H9 (cell line): ENCODE measurements around the gene ZSCAN5A. TPM values are rescaled to one million over a fixed set of nuclear protein-coding genes. Genes with fewer than 3 reads are reported as not detected.

Experiments used
- DNase-seq: peaks from one replicate; pipeline ENCODE4 v3.0.0-alpha.2; 2017
- H2AFZ ChIP-seq: one replicate; pipeline ENCODE4 v1.6.1; 2013; ENCODE audit warnings: mild to moderate bottlenecking, low read length, control low read depth, moderate library complexity
- H2AK5ac ChIP-seq: 2 replicates; pipeline ENCODE4 v1.6.1; 2013; ENCODE audit warnings: low read length, control low read depth, mixed read lengths; ENCODE audit not compliant: insufficient read length
- H2BK120ac ChIP-seq: one replicate; pipeline ENCODE4 v1.6.1; 2013; ENCODE audit warnings: low read depth, mild to moderate bottlenecking, low read length, control low read depth, inconsistent platforms; ENCODE audit not compliant: poor library complexity, severe bottlenecking
- H2BK12ac ChIP-seq: 2 replicates; pipeline ENCODE4 v1.6.1; 2013; ENCODE audit warnings: low read length, control low read depth, mixed read lengths, low read depth; ENCODE audit not compliant: insufficient read length
- H2BK15ac ChIP-seq: 2 replicates; pipeline ENCODE4 v1.6.1; 2013; ENCODE audit warnings: low read depth, low read length, control low read depth
- H2BK20ac ChIP-seq: one replicate; pipeline ENCODE4 v1.6.1; 2013; ENCODE audit warnings: low read depth, mild to moderate bottlenecking, low read length, control low read depth, inconsistent platforms; ENCODE audit not compliant: poor library complexity, severe bottlenecking
- H2BK5ac ChIP-seq: 2 replicates; pipeline ENCODE4 v1.6.1; 2013; ENCODE audit warnings: low read length, control low read depth, mixed read lengths; ENCODE audit not compliant: insufficient read length
- H3K14ac ChIP-seq: 2 replicates; pipeline ENCODE4 v1.6.1; 2013; ENCODE audit warnings: low read length, control low read depth; ENCODE audit not compliant: insufficient read depth
- H3K18ac ChIP-seq: 2 replicates; pipeline ENCODE4 v1.6.1; 2013; ENCODE audit warnings: low read depth, mild to moderate bottlenecking, mixed read lengths, low read length, control low read depth; ENCODE audit not compliant: insufficient read length
- H3K23ac ChIP-seq: 2 replicates; pipeline ENCODE4 v1.6.1; 2013; ENCODE audit warnings: low read length, control low read depth, mixed read lengths, low read depth; ENCODE audit not compliant: insufficient read length
- H3K23me2 ChIP-seq: 2 replicates; pipeline ENCODE4 v1.6.1; 2013; ENCODE audit warnings: low read depth, mild to moderate bottlenecking, mixed read lengths, low read length, control low read depth; ENCODE audit not compliant: insufficient read length, poor library complexity, severe bottlenecking
- H3K27ac ChIP-seq: 2 replicates; pipeline ENCODE4 v1.5.1; 2013; ENCODE audit warnings: low read length, control low read depth, mixed read lengths, low read depth; ENCODE audit not compliant: insufficient read length
- H3K27me3 ChIP-seq: 2 replicates; pipeline ENCODE4 v1.6.1; 2013; ENCODE audit warnings: low read length, control low read depth, inconsistent platforms; ENCODE audit not compliant: insufficient read depth
- H3K4ac ChIP-seq: 2 replicates; pipeline ENCODE4 v1.6.1; 2013; ENCODE audit warnings: low read depth, mild to moderate bottlenecking, control low read depth, inconsistent platforms, low read length, moderate library complexity
- H3K4me1 ChIP-seq: 2 replicates; pipeline ENCODE4 v1.6.1; 2013; ENCODE audit warnings: low read length, control low read depth, inconsistent platforms; ENCODE audit not compliant: insufficient read depth
- H3K4me2 ChIP-seq: 2 replicates; pipeline ENCODE4 v1.6.1; 2013; ENCODE audit warnings: low read length, control low read depth, mixed read lengths; ENCODE audit not compliant: insufficient read length, insufficient read depth
- H3K56ac ChIP-seq: 2 replicates; pipeline ENCODE4 v1.6.1; 2013; ENCODE audit warnings: low read depth, mild to moderate bottlenecking, mixed read lengths, low read length, control low read depth; ENCODE audit not compliant: insufficient read length
- H3K79me1 ChIP-seq: 2 replicates; pipeline ENCODE4 v1.6.1; 2013; ENCODE audit warnings: low read depth, mild to moderate bottlenecking, moderate library complexity, low read length, control low read depth, inconsistent platforms; ENCODE audit not compliant: insufficient read depth, poor library complexity, severe bottlenecking
- H3K79me2 ChIP-seq: 2 replicates; pipeline ENCODE4 v1.6.1; 2013; ENCODE audit warnings: low read length, control low read depth, inconsistent platforms; ENCODE audit not compliant: insufficient read depth
- H3K9ac ChIP-seq: 2 replicates; pipeline ENCODE4 v1.6.1; 2013; ENCODE audit warnings: low read length, control low read depth, mixed read lengths; ENCODE audit not compliant: insufficient read length; ENCODE audit errors: extremely low read depth
- H3K9me3 ChIP-seq: one replicate; pipeline ENCODE4 v1.6.1; 2013; ENCODE audit warnings: low read depth, low read length, inconsistent platforms; ENCODE audit not compliant: control insufficient read depth
- H3T11ph ChIP-seq: one replicate; pipeline ENCODE4 v1.6.1; 2013; ENCODE audit warnings: mild to moderate bottlenecking, low read length, control low read depth, inconsistent platforms
- H4K20me1 ChIP-seq: one replicate; pipeline ENCODE4 v1.6.1; 2013; ENCODE audit not compliant: control insufficient read depth, insufficient read length, insufficient read depth
- H4K5ac ChIP-seq: 2 replicates; pipeline ENCODE4 v1.6.1; 2013; ENCODE audit warnings: low read depth, mild to moderate bottlenecking, mixed read lengths, low read length, control low read depth; ENCODE audit not compliant: insufficient read length
- H4K8ac ChIP-seq: replicated peaks from 2 replicates; pipeline ENCODE4 v1.6.1; 2013; ENCODE audit warnings: low read length, control low read depth, mixed read lengths, low read depth; ENCODE audit not compliant: insufficient read length
- H4K91ac ChIP-seq: 2 replicates; pipeline ENCODE4 v1.6.1; 2013; ENCODE audit warnings: low read depth, mild to moderate bottlenecking, moderate library complexity, mixed read lengths, low read length, control low read depth; ENCODE audit not compliant: insufficient read length
- H3K27ac Mint-ChIP-seq, 3 experiments: 2 replicates in 2 of 3; 3 replicates in 1 of 3; pipeline ENCODE4 v1.8.0; 2020 to 2021; ENCODE audit warnings: mixed read lengths in 3 of 3, mild to moderate bottlenecking in 1 of 3, moderate library complexity in 1 of 3
- H3K27me3 Mint-ChIP-seq: 2 replicates; pipeline ENCODE4 v1.8.0; 2021; ENCODE audit warnings: low read depth, mild to moderate bottlenecking, moderate library complexity, mixed read lengths
- H3K36me3 Mint-ChIP-seq, 3 experiments: 2 replicates in 2 of 3; 3 replicates in 1 of 3; pipeline ENCODE4 v1.8.0; 2020 to 2021; ENCODE audit warnings: low read depth in 3 of 3, mixed read lengths in 3 of 3; ENCODE audit not compliant: insufficient read depth in 1 of 3
- H3K4me1 Mint-ChIP-seq, 2 experiments: 2 replicates each; pipeline ENCODE4 v1.8.0; 2020; ENCODE audit warnings: mixed read lengths in 2 of 2
- H3K4me3 Mint-ChIP-seq, 2 experiments: 2 replicates in 1 of 2; 3 replicates in 1 of 2; pipeline ENCODE4 v1.8.0; 2020 to 2021; ENCODE audit warnings: mild to moderate bottlenecking in 2 of 2, mixed read lengths in 2 of 2, moderate library complexity in 1 of 2
- H3K9me3 Mint-ChIP-seq, 2 experiments: 2 replicates in 1 of 2; 3 replicates in 1 of 2; pipeline ENCODE4 v1.8.0; 2020; ENCODE audit warnings: mild to moderate bottlenecking in 2 of 2, mixed read lengths in 2 of 2, moderate library complexity in 1 of 2
- CTCF ChIP-seq: fragments of 200-600 bp; sonication (generic); conservative IDR thresholded peaks from 3 replicates; pipeline ENCODE4 v1.8.0; 2021; ENCODE audit warnings: antibody characterized with exemption, mild to moderate bottlenecking
- WGBS: extraction: QIAGEN DNeasy Blood & Tissue Kit; methylation state at CpG from one replicate; pipeline ENCODE4 v1.1.7; 2013; ENCODE audit warnings: missing lambda C conversion rate, low lambda C conversion rate, mixed read lengths; ENCODE audit not compliant: insufficient read length; ENCODE audit errors: extremely low coverage; 5-methylcytosine and 5-hydroxymethylcytosine counted together
- total RNA-seq: library from RNA; stranded (reverse); gene quantifications from 2 replicates; pipeline ENCODE4 v1.2.1, GENCODE V29; 2021

ZSCAN5A gene
- total RNA-seq, 1 experiment from 2014 or later = 12.5 TPM

GRCh38 chr19:56174086-56174485, 140.6 kb downstream of the ZSCAN5A start:
- H3K23me2 ChIP-seq = peaks cover 3% of the 10 kb centered on the region
- H3T11ph ChIP-seq = no peak overlapping the region
- H3K9ac ChIP-seq = no peak overlapping the region
- no peaks in the 10 kb centered on the region for H3K79me1 ChIP-seq
- no peak for TF ChIP-seq CTCF
- H4K91ac ChIP-seq = no peak overlapping the region
- no peaks in the 10 kb centered on the region for H4K20me1 ChIP-seq
- Mint-ChIP-seq H3K4me3 (no peak overlapping the region), H3K36me3 (no peaks in the 10 kb centered on the region), H3K27ac (no peak overlapping the region), H3K4me1 (peaks cover 4 to 13% of the 10 kb centered on the region in 2 experiments; a peak in 3 of 4 replicates), H3K9me3 (peaks cover 0 to 4% of the 10 kb centered on the region in 2 experiments; a peak in 1 of 5 replicates), H3K27me3 (peaks cover 11% of the 10 kb centered on the region)
- H3K4me1 ChIP-seq = no peaks in the 10 kb centered on the region
- H3K4me2 ChIP-seq = no peak overlapping the region
- H2AFZ ChIP-seq = no peak overlapping the region
- no peak overlapping the region for H2BK20ac ChIP-seq
- H3K79me2 ChIP-seq = no peaks in the 10 kb centered on the region
- no peak for DNase-seq
- H3K27ac ChIP-seq = no peak overlapping the region
- no peaks in the 10 kb centered on the region for H3K9me3 ChIP-seq
- no peak overlapping the region for H3K56ac ChIP-seq
- H4K8ac ChIP-seq = no peak overlapping the region
- no peak overlapping the region for H3K4ac ChIP-seq
- no peak overlapping the region for H2BK15ac ChIP-seq
- no peaks in the 10 kb centered on the region for H3K27me3 ChIP-seq
- H2AK5ac ChIP-seq = no peak overlapping the region
- H3K18ac ChIP-seq = no peak overlapping the region
- no peak overlapping the region for H3K23ac ChIP-seq
- no CpG with 5 or more reads among the region's 9 CpGs for WGBS
- H2BK5ac ChIP-seq = no peak overlapping the region
- no peak overlapping the region for H2BK120ac ChIP-seq
- no peak overlapping the region for H2BK12ac ChIP-seq
- no peak overlapping the region for H3K14ac ChIP-seq
- no peak overlapping the region for H4K5ac ChIP-seq

Other genes starting within 250 kb of the ZSCAN5A start
- gene ZNF787, start 193.5 kb downstream of the ZSCAN5A start, total RNA-seq = 54.6 and 55.8 TPM in 2 replicates
- 48.8 and 49.7 TPM in 2 replicates for gene ZNF444, start 173.6 kb downstream of the ZSCAN5A start, total RNA-seq
- not detected in 2 replicates for gene GALP, start 138.8 kb downstream of the ZSCAN5A start, total RNA-seq
- 0.13 TPM in 1 of 2 replicates, not detected in the other for gene ZSCAN5B, start 117.1 kb downstream of the ZSCAN5A start, total RNA-seq
- gene ZSCAN5C, start 112.6 kb downstream of the ZSCAN5A start, total RNA-seq = not detected in 2 replicates
- not detected in 2 replicates for gene EDDM13, start 42.1 kb downstream of the ZSCAN5A start, total RNA-seq
- gene ZNF582, start 78.7 kb upstream of the ZSCAN5A start, total RNA-seq = 4.4 and 5.5 TPM in 2 replicates
- 2.2 and 3.3 TPM in 2 replicates for gene ZNF583, start 89.5 kb upstream of the ZSCAN5A start, total RNA-seq
- not detected in 2 replicates for gene ZNF667, start 162.5 kb upstream of the ZSCAN5A start, total RNA-seq
- not detected in 2 replicates for gene ZNF471, start 193.0 kb upstream of the ZSCAN5A start, total RNA-seq
- 3.2 and 3.8 TPM in 2 replicates for gene ZFP28, start 224.1 kb upstream of the ZSCAN5A start, total RNA-seq